RKO (cell line): ENCODE measurements around the gene FAAP20.

ENCODE experiments used
- DNase-seq: peaks from one replicate; pipeline ENCODE4 v3.0.0-alpha.2; 2016; ENCODE audit warnings: low spot score

FAAP20 gene

DNA sequence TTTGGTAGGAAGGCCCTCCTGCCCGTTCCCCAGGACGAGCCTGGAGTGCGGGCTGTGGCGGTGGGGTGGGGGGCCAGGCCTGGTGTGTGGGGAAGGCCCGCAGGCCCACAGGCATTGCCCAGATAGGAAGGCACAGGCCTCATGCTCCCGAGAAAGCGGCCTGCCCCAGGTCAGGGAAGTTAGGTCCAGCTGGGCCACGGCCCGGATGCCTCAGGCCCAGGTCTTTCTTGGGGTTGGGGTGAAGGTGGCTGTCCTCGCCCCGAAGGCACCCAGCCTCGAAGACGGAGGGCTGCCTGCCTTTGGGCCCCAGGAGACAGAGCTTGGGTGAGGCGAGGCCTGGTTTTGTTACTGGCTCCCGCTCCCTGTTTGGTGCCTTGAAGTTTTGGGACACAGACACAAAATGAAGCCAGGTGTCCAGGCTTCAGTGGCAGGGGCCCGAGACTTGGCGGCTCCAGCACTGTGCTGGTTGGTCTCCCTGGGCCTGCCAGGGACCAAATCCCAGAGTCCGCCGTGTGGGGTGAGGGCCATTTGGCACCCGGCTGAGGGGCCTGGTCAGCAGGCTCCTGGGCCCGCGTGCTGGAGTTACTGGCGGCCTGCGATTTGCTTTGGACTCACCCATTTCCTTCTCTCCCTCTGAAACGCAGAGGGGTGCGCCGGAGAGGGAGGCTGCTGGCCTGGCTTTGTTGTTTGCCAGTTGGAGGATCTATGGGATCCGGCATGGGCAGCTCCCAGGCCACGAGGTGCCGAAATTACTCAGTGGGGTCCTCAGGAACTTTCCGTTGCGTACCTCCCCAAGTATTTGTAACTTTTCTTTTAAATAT lies 35.5 kb upstream of the FAAP20 start:
- peak; percentile 66 for DNase-seq

DNA sequence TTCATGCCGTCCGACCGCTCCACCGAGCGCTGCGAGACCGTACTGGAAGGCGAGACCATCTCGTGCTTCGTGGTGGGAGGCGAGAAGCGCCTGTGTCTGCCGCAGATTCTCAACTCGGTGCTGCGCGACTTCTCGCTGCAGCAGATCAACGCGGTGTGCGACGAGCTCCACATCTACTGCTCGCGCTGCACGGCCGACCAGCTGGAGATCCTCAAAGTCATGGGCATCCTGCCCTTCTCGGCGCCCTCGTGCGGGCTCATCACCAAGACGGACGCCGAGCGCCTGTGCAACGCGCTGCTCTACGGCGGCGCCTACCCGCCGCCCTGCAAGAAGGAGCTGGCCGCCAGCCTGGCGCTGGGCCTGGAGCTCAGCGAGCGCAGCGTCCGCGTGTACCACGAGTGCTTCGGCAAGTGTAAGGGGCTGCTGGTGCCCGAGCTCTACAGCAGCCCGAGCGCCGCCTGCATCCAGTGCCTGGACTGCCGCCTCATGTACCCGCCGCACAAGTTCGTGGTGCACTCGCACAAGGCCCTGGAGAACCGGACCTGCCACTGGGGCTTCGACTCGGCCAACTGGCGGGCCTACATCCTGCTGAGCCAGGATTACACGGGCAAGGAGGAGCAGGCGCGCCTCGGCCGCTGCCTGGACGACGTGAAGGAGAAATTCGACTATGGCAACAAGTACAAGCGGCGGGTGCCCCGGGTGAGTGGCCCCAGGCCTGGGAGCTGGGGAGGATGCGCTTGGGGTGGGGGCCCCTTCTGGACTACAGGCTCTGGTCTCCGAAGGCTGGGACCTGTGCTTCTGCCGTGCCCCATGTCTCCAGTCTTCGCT lies 34.7 kb upstream of the FAAP20 start:
- DNase-seq: peak; percentile 57

DNA sequence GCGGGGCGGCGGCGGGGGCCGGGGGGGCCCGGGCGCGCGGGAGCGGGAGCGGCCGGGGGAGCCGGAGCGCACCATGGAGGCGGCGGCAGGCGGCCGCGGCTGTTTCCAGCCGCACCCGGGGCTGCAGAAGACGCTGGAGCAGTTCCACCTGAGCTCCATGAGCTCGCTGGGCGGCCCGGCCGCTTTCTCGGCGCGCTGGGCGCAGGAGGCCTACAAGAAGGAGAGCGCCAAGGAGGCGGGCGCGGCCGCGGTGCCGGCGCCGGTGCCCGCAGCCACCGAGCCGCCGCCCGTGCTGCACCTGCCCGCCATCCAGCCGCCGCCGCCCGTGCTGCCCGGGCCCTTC lies 34.1 kb upstream of the FAAP20 start:
- peak; percentile 11 for DNase-seq

DNA sequence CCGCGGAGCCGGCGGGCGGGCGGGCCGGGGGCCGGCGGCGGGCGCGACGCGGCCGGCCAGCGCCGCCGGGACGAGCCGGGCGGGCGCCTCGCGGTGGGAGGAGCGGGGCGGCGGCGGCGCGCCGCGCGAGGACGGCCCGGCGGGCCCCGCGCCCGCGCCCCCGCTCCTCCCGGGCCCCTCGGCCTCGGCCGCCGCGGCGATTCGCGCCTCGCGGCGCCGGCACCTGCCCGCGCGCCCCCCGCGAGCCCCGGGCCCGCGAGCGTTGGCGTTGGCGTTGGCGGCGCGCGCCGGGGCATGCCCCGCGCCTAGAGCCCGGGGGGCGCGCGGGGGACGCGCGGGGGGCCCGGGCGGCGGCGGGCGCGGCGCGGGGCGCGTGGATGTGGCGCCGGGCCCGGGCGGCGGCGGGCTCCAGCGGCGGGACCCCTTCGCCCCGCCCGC lies 33.6 kb upstream of the FAAP20 start, which contains the start of gene SKI:
Gene SKI, plus strand, starts transcription at position 163 of the 438 bp plus-strand sequence. CDS start 448 bp downstream, outside the sequence.
- no peak for DNase-seq

DNA sequence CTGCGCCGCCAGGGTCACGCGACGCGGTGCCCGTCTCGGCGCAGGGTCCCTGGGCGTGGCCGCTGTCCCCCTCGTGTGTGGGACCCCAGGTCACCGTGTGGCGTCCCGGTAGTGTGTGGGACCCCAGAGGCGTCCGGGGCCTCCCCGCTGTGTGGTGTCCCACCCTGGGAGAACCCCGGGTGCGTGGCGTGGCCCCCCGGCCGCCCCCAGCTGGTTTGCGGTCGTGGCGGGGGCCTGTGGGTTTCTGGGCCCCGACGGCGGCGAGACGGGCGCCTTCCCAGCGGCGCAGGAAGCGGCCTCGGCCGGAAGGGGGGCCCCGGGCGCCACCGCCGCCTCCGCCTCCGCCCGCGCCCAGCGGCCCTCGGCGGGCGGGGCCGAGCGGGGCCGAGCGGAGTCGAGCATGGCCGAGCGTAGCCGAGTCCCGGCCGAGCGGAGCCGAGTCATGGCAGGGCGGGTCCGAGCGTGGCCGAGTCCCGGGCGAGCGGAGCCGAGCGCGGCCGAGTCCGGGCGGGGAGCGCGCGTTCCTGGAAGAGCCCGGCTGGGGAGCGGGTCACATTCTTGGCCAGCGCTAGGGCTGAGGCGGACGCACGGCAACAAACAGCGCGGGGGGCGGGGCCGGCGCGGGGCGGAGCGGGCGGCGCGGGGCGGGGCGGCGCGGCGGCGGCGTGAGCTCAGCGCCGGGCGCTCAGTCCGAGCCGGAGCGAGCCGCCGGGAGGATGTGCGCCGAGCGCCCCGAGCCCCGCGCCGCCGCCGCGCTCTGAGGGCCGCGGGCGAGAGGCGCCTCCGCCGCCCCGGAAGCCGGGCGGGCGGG lies 33.0 kb upstream of the FAAP20 start:
- DNase-seq: peak; percentile 94

DNA sequence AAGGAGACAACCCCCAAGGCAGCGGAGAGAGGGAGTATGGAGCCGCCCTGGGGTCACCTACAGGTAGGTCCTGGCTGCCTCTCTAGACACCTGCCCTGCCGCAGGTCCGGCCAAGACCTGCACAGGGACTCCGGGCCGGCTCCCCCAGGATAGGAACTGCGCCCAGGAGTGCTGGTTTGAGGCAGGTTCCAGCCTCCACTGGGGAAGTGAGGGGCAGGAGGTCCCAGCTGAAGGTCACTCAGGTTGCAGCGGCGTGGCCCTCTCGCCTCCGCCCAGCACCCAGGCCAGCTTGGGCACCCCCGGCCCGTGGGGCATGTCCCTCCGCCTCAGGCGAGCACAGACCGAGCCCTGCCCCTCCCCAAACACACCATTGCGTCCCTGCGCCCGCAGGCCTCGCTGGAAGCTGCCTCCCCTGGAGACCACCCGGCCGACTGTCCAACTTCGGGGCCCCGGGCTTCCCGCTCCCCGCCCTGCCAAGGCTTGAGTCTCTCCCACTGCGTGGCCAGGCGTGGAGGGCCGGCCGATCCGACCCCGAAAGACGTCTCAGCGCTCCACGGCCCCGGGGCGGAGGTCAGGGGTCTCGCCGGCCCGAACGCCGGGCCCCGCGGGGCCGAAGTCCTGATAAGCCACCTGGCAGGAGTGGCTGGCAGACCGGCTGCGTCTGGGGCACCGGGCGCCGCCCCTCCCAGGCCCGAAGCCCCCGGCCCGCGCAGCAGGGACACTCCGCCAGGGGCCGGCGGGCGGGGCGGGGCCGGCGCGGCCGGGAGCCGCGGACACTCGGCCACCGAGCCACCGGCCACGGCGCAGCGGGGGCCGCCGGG lies 32.2 kb upstream of the FAAP20 start:
- no peak for DNase-seq

DNA sequence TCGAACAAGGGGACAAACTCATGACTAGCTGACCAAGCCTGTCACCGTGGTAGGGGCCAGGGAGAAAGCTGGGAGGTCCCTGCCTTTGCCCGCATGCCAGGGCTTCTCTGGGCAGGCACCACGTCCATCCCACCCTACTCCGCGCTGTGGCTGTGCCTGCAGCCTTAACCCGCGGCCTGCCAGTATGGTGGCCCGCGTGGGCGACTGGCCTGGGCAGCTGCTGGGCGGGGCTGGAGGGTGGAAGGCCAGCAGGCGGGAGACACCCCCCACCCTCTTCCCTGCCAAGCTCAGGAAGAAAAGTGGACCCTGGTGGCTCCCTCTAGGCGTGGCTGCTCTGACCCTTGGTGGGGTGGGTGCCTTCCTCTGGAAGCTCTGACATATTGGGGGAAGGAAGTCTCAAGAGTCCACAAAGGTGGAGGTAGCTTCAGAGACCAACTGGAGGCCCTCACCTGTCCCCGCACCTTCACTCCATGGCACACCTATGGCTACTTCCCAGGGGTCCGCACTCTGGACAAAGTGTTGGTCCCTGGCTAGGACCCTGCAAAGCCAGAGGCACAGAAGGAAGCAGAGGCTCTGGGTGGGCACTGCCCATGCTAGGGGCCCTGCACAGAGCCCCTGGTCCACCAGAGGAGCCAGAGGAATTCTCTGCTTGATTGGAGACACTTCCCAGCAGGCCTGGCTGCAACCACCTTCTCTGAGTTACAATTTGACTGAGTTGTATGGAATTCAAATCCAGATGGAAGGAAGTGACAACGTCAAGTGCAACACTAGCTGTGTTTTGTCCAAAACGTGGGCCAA lies 30.3 kb upstream of the FAAP20 start:
- DNase-seq: peak; percentile 30

DNA sequence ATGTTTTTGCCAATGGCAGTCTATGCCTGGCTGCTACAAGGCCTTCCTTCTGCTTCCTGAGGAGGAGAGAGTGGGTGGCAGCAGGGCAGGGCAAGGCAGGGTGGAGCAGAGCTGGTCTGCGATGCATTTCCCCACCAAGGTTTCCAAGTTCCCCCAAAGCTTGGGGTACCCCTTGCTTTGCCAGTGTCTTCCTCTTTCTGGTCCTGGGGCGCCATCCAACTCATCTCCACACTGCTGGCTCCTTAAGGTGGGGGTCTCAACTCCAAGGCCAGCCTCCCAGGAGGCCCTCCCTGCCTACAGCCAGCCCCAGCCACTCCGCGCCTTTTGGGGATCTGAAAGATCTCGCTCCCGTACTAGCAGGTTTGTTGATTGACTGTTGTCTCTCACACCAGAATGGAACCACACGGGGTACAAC lies 29.6 kb upstream of the FAAP20 start:
- DNase-seq: no peak

DNA sequence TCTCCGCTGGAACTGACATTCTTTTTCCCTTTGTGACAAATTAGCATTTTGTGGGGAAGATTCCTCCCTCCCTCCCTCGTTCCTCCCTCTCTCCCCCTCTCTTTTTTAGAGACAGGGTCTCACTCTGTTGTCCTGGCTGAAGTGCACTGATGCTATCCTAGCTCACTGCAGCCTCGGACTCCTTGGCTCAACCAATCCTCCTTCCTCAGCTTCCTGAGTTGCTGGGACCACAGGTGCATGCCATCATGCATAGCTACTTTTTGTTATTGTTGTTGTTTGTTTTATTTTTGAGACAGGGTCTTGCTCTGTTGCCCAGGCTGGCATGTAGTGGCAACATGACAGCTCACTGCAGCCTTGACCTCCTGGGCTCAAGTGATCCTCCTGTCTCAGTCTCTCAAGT lies 26.7 kb upstream of the FAAP20 start:
- DNase-seq: no peak

DNA sequence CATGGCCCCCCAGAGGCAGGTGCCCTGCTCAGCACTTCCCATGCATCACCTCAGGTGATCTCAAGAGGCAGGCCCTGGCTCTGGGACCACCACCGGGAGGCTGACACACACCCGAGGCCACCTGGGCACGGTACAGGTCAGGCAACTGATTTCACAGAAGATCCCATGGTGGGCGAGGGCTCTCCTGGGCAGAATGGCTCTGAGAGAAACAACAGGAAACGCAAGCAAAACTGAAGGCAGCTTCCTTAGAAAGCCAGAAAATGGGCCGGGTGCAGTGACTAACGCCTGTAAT lies 22.1 kb upstream of the FAAP20 start:
- no peak for DNase-seq

DNA sequence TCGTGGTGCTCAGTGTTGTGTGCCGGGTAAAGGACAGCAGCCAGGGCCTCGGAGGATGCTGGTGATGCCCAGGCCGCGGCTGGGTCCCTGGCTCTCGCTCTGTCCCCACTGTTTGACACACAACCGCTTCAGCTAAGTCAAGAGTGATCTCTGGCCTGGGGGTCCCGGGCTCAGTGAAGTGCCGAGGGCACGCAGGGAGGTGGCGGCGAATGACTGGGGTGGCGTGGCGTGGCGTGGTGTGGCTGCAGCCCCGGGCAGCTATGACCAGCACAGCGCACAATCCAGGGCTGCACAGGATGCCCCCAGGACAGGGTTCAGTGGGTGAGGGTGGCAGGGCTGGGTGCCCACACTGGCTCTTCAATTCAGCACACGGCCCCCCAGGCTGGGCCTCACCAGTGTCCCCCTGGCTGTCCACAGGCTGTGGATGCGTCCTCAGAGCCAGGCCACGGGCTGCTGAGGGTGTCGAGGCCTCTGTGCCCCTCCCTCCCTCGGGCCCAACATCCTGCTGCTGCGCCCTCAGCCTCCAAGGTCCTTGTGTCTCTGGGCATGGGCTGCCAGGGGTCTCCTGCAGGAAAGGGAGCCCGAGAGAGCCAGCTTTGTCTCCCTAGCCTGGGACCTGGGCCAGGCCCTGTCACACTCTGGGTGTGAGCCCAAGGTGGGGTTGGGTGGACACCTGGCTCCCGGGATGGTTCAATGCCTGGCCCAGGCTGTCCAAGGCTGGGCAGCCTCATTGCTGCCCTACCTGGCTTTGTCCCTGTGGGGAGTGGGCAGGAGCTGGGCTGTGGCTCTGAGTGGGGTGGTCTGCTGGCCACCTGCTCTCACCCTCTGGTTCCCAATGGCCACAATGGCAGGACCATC lies 21.6 kb upstream of the FAAP20 start:
- DNase-seq: no peak

DNA sequence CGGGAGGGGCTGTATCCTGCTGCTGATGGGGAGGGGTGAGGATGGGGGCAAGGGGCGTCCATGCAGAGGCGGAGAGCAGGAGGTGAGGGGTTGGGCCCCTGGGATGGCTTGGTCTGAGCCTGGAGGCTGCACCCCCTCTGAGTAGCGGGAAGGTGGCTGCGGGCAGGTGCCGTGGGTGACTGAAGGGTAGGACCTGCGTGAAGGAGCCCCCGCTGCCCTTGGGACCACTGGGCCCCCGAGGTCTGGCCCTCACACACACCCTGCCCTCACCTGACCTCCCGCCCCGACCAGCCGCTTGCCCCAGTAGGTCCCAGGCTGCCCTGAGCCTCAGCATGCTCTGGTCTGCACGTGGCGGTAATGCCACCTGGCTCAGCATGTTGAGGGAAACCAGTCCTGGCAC lies 20.8 kb upstream of the FAAP20 start:
- DNase-seq: no peak

DNA sequence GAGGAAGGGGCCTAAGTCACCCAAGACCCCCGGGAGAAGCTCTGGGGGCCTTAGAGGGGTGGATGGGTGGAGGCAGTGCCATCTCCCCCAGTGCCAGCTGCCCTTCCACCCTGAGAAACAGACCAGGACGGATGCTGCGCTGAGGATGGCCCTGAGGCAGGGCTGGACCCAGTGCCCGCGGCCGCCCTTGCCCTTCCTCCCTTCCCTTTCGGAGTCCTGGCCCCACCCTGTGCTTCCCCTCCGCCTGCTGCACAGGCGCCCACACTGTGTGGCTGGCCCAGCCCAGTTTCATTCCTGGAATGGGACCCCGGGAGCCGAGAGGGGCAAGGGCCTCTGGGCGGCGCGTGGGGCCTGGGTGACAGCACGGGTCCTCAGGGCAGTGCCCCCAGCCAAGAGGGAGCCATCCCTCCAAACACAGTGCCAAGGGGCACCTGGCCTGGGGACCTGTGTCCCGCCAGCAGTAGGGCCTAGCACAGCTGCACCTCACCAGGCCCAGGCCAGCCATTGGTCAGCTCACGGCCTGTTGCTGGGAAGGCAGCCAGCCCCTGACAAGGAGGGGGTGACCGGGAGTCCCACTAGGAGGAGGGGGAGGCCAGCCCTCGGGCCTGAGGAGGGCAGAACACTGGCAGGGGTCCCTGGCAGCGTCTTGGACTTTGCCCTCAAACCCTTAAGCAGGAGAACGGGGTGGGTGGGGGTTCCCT lies 20.1 kb upstream of the FAAP20 start:
- no peak for DNase-seq

DNA sequence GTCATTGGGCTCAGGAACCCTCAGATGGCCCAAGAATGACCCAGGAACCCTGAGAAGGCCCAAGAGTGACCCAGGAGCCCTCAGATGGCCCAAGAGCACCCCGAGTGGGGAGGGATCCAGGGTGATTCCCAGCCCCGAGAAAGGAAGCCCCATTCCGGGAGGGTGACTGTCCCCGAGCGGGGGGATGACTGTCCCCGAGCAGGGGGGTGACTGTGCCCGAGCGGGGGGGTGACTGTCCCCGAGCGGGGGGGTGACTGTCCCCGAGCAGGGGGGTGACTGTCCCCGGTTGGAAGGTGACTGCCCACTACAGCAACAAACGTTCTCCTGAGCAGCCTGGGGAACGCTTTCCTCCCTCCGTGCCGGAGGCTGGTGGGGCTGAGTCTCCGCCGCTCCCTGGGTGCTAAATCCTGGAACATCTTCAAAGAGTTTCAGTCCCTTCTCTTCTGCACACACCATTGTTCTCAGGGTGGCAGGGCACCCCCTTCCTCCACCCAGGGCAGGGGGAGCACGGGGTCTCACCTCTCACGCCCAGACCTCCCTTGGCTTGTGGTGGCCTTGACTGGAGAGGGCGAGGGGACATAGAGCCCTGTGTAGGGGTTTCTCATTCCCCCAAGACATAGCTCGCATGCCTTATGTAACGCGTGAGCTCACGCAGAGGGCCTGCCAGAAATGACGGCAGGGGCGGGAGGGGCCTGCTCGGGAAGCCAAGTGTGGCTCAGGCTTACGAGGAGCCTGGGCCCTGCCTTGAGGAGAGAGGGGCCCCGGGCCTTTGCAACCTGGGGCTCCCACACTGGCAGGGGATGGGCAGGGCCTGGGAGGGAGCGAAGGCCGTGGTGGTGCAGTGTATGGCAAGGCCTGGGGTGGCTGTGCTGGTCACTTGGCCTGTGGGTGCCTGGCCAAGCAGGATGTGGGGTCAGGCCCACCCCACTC lies 19.3 kb upstream of the FAAP20 start:
- no peak for DNase-seq

DNA sequence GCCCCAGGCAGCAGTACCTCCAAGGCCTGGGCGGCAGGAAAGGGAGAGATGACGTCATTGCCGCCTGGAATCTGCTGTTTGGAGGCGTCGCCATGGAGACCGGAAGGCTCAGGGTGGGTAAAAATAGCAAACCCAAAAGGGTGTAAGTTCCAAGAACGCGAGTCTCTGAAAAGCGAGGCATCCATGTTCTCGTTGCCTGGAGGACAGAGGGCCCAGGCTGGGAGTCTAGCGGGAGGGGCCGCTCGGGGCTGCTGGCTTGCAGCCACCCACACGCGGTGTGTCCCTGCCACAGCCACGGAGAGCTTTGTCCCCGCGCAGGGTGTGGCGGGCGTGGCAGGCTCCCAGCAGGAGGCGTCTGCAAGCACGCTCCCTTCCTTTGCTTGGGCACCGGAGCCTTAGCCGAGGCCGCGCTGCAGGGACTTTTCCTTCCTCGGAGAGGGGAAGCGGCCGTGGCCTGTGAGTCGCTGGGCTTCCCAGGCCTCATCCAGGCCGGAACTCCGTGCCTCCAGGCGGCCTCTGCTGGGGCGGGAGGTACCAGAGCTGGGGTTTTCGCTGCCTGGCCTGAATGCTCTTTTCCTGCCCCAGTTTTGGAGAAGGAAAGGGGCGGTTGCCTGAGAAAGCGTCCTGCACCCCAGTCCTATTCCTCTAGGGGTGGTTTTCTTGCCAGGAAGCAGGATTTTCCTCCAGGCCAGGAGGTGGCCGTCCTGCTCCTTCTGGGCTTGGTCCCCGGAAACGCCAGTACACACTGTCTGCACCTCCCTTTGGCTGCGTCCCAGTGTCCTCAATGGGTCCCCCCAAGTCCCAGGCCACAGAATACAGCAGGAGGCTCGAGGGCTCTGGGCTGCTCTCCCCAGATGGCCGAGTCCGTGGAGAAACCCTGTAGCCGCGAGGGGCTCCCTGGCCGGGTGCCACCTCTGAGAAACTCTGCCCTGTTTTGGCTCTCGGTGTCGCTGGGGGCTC lies 18.2 kb upstream of the FAAP20 start:
- DNase-seq: peak; percentile 66

DNA sequence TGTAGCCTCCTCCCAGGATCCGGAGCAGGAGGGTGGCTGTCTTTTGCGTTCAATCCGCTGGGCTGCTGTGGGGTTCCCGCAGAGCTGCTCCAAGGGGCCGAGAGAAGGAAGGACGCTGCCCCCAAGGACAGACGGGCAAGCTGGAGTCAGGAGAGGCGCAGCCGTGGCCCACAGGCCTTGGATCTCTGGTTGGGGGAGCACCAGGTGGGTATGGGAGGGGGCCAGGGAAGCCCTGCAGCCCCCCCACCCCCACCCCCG lies 17.6 kb upstream of the FAAP20 start:
- DNase-seq: no peak

DNA sequence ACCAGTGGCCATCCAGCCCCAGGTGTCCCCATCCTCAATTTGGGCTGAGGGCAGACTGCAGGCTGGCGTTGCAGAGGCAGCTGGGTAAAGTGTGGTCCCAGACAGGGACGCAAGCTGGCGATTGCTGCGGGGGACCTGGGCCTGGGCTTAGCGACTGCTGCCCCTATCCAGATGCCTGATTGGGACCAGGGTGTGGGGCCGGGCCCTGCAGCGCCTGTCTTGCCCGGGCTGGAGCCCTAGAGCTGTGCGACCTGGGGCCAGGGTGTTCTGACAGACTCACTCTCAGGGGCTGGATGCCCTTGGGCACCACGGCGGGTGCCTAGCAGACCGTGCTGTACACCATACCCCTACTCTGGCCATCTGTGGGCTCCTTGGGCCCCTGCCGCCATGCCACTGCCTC lies 16.2 kb upstream of the FAAP20 start:
- DNase-seq: no peak
